PFSK-1 (cell line): ENCODE results near the gene BRAT1.

Experiments
- POLR2AphosphoS5 ChIP-seq: IDR thresholded peaks from 2 replicates; pipeline ENCODE4 v1.6.1; 2012; ENCODE audit warnings: low read depth, mild to moderate bottlenecking, control low read depth, low read length, moderate library complexity
- TAF1 ChIP-seq: IDR thresholded peaks from 2 replicates; pipeline ENCODE4 v1.6.1; 2012; ENCODE audit warnings: low read length, control low read depth, borderline replicate concordance; ENCODE audit not compliant: insufficient read depth
- TF ChIP-seq, protein P1 (sequence below), 2 experiments: IDR thresholded peaks; 2 replicates each; pipeline versions ENCODE4 v1.6.1 to v1.8.0; 2011 to 2012; ENCODE audit warnings: low read depth in 2 of 2, low read length in 2 of 2, control low read depth in 1 of 2, inconsistent platforms in 1 of 2, mild to moderate bottlenecking in 1 of 2, moderate library complexity in 1 of 2; ENCODE audit not compliant: insufficient read depth in 1 of 2

DNA sequence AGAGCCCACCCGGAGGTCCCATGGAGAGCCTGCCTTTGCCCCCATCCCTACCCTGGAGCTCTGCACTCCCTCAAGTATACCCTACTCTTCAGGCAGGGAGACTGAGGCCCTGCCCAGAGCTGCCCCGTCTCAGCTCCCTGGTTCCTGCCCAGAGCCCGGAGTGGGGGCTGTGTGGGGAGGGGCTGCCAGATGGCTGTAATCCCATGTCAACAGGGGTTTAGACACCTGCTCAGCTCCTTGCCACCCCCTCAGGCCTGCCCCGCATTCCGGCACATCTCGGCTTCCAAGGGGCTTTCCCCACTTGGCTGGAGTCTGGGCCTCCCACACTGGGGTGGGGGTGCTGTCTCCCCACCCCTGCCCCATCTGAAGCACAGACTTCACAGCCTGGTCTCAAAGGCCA lies 56.6 kb downstream of the BRAT1 start:
- TF ChIP-seq POLR2AphosphoS5 (no peak), TAF1 (no peak)
- TF ChIP-seq, protein P1, sequence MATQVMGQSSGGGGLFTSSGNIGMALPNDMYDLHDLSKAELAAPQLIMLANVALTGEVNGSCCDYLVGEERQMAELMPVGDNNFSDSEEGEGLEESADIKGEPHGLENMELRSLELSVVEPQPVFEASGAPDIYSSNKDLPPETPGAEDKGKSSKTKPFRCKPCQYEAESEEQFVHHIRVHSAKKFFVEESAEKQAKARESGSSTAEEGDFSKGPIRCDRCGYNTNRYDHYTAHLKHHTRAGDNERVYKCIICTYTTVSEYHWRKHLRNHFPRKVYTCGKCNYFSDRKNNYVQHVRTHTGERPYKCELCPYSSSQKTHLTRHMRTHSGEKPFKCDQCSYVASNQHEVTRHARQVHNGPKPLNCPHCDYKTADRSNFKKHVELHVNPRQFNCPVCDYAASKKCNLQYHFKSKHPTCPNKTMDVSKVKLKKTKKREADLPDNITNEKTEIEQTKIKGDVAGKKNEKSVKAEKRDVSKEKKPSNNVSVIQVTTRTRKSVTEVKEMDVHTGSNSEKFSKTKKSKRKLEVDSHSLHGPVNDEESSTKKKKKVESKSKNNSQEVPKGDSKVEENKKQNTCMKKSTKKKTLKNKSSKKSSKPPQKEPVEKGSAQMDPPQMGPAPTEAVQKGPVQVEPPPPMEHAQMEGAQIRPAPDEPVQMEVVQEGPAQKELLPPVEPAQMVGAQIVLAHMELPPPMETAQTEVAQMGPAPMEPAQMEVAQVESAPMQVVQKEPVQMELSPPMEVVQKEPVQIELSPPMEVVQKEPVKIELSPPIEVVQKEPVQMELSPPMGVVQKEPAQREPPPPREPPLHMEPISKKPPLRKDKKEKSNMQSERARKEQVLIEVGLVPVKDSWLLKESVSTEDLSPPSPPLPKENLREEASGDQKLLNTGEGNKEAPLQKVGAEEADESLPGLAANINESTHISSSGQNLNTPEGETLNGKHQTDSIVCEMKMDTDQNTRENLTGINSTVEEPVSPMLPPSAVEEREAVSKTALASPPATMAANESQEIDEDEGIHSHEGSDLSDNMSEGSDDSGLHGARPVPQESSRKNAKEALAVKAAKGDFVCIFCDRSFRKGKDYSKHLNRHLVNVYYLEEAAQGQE (IDR thresholded peaks at IDR 0.05; ENCODE audit: insufficient read depth in 1 of 2, low read depth in 2 of 2, low read length in 2 of 2) = no peak
